NCI-H187 treated with DMSO at 0.1 percent for 48 hours (cell line): Measurements from ENCODE around the gene SLC17A8.

ENCODE experiments used
- DNase-seq: peaks from one replicate; lab custom pipeline; 2025; lab: John Stamatoyannopoulos, UW

Gene SLC17A8

DNA sequence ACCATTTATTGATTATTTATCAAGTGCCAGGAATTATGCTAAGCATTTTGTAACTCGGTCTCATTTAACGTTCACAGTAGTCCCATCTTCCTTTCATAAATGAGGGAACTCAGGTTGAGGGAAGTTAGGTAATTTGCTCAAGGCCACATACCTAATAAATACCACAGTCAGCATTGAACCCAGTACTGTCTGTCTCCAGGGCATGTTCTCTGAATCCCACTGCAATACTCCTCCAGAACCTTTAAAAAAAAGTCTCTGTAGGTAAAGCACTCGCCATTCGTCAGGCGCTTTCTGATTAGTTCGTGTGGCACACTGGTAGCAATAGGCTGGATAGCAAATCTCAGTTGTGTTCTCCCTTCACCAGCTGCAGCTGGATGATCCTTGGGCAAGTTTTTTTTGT is 14.3 kb downstream of the SLC17A8 start:
- DNase-seq: no peak

DNA sequence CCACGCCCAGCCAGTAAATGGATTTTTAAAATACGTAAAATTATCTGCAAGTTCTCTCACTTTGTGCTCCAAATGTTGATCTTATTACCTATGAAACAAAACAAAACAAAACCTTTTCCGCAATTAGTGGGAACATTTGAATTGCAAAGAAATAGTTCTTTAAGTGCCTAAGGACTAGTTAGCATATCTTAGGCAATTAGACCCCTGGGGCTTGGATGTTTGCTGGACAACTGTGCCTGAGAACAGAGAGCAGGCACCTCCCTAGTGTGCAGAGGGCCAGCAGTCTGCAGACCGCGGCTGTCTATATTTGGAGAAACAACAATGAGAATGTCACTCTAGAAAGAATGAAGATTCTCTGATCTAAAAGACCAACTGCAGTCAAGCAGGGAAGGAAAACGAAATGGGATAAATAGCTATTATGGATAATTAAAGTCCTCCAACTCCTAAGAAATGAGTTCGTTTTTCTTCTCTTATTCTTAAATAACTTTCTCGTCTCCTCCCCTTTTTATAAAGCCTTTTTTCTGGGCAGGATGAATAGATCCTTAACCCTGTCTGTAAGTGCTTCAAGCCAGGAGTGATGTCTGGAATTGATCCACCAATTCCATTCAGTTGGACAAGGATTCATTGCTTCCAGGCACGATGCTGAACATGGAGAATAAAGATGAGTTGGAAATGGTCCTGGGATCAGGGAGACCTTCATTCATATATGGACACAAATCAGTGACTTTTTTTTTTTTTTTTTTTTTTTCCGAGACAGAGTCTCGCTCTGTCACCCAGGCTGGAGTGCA is 16.2 kb downstream of the SLC17A8 start:
- DNase-seq: no peak

DNA sequence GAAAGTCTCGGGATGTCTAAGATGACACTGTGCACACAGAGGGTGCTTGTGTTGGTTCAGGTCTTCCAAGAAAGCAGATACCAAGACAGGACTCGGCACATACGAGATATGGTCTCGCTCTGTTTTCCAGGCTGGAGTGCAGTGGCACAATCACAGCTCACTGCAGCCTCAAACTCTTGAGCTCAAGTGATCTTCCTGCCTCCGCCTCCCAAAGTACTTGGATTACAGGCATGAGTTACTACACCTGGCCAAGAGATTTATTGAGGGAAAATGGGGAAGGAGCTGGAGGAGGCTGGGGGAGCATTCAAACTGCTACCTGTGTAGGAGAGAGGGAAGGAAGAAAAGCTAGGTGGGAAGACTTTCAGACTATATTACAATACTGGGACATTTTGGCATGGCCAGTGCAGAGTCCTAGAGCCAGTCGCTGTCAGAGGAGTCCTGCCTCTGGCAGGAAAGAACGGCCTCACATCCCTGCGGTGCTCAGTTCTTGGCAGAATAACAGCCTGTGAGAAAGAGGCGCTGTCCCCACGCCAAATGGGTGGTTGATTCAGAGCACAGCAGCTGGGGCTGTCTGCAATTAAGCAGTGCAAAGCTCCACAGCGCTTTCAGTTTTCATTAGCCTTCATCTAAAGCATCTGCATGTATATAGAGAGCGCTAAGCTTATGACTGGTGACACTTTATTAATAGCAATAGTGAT is 18.3 kb downstream of the SLC17A8 start:
- peak; percentile 75 for DNase-seq

GRCh38 chr12:100376161-100376560 is 19.3 kb downstream of the SLC17A8 start:
- DNase-seq: no peak

DNA sequence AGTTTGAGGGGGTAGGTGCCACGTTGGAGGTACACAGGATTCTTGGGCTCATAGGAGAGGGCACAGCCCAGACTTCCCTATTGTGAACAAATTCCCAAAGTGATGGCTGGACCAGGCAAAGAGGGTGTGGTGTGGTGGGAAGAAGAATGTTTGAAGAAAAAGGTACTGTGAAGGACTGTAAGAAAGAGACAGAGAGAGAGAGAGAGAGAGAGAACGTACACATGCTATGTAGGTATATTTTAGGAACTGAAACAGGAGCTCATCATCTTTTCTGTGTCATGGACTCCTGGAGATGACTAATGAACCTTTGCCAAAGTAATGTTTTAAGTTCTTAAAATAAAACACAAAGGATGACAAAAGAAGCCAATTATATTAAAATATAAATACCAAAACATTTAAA is 24.5 kb downstream of the SLC17A8 start:
- DNase-seq: no peak

- no peak for DNase-seq
These were observed 25.5 kb downstream of the SLC17A8 start for GRCh38 chr12:100382338-100382737.

GRCh38 chr12:100383586-100384558 is 27.0 kb downstream of the SLC17A8 start:
- no peak for DNase-seq

- DNase-seq: no peak
These were observed 27.7 kb downstream of the SLC17A8 start for GRCh38 chr12:100384559-100384935.

GRCh38 chr12:100388382-100388781 is 31.5 kb downstream of the SLC17A8 start:
- no peak for DNase-seq

DNA sequence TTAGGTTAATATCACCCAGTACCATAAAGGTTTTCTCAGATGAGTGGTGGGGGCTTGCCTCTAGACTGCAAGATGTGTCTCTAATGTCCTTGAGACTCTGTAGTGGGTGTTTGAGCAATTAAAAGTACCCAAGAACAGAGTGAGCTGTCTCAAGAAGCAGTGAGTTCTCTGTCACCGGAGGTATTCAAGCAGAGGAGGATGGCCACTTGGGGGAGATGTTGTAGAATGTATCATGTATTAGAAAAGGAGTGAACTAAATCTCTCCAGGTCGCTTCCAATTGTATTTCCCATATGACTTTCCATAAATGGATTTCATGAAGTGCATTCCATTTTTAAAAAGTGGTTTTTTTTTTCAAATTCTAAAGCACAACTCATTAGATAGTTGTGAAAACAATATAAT is 35.0 kb downstream of the SLC17A8 start:
- DNase-seq: no peak

GRCh38 chr12:100393200-100393599 is 36.3 kb downstream of the SLC17A8 start:
- no peak for DNase-seq

GRCh38 chr12:100395811-100396210 is 38.9 kb downstream of the SLC17A8 start:
- DNase-seq: no peak

DNA sequence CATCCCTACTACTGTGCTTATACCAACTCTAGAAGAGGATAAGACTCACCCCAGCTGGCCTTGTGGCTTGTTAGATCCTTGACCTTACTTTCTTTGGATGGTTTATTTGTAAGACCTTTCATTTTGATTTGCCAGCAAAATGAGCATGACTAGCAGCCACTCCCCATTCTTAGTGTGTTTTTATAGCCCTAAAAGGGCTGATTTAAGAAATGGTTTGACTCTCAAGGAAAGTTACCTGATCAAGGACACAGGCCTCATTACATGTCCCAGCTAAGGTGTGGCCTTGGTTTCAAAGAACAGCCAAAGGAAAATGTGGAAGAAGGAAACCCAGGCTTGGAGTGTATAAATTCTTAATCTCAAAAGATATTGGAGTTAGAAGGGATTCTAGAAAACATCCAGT is 41.4 kb downstream of the SLC17A8 start:
- DNase-seq: no peak

- DNase-seq: no peak
These were observed 42.2 kb downstream of the SLC17A8 start for GRCh38 chr12:100399095-100399494.

DNA sequence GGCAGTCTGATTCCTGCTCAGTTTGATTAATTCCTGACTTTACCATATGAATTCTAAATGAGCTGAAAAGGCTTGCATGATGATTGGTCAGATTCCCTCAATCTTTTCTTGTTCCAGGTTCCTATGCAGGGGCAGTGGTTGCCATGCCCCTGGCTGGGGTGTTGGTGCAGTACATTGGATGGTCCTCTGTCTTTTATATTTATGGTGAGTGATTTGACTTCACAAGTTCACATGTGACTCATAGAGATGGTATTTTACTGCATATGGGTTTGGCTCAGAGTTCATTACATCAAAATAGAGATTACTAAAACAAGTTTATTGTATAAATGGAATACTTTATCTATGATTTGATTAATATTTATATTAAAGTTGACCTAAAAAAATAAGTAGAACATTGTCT is 44.8 kb downstream of the SLC17A8 start:
- DNase-seq: no peak

DNA sequence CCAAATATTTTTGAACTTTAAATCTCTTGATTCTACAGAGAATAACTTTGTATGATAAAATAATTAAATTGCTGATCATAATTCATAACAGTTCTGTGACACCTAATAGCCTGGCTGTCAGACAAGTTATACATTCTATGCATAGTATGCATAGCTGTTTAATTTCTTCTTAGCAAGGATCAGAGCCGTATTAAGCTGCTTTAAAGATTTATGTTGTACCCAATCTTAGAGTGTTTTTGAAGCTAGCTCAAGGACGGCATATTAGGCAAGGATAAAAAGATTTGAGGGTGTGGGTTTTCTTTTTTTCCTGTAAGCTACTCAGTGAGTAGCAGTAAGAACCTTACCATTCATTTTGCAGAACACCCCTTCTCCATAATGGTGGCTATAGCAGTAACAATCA is 45.9 kb downstream of the SLC17A8 start:
- no peak for DNase-seq

GRCh38 chr12:100403446-100403845 is 46.6 kb downstream of the SLC17A8 start:
- no peak for DNase-seq

- peak; percentile 38 for DNase-seq
These were observed 48.0 kb downstream of the SLC17A8 start for GRCh38 chr12:100404769-100405407.

GRCh38 chr12:100413001-100413400 is 56.1 kb downstream of the SLC17A8 start:
- no peak for DNase-seq

- no peak for DNase-seq
These were observed 57.9 kb downstream of the SLC17A8 start for GRCh38 chr12:100414739-100415138.

GRCh38 chr12:100422646-100423045 is 65.8 kb downstream of the SLC17A8 start:
- DNase-seq: no peak

GRCh38 chr12:100426145-100426544 is 69.3 kb downstream of the SLC17A8 start:
- no peak for DNase-seq
